Rectal smooth muscle tissue (tissue), 1 donor: ENCODE data around the gene ZNF598.
"Not testable (repeated sequence)": the region's sequence is repeated elsewhere in the genome, so short reads cannot be mapped to it uniquely, and the experiment has no call there.

Experiments used
- H3K27ac ChIP-seq: one replicate; pipeline ENCODE4 v1.7.0; 2013; ENCODE audit warnings: low read depth, low read length, inconsistent platforms
- H3K27me3 ChIP-seq: one replicate; pipeline ENCODE4 v1.7.0; 2013; ENCODE audit warnings: low read length; ENCODE audit not compliant: control insufficient read depth, insufficient read depth
- H3K36me3 ChIP-seq: one replicate; pipeline ENCODE4 v1.7.0; 2013; ENCODE audit warnings: low read length; ENCODE audit not compliant: control insufficient read depth, insufficient read depth
- H3K4me1 ChIP-seq: one replicate; pipeline ENCODE4 v1.7.0; 2013; ENCODE audit warnings: low read length; ENCODE audit not compliant: control insufficient read depth, insufficient read depth
- H3K4me3 ChIP-seq: one replicate; pipeline ENCODE4 v1.7.0; 2013; ENCODE audit warnings: low read length
- H3K9ac ChIP-seq: one replicate; pipeline ENCODE4 v1.7.0; 2013; ENCODE audit warnings: low read length

ZNF598 gene

GRCh38 chr16:2019518-2019920, 9.9 kb upstream of the ZNF598 start, which contains the start of gene NPW:
NPW (plus strand) TSS chr16:2019785.
- Histone ChIP-seq H3K27me3 (peaks cover 22% of the 10 kb centered on the region), H3K4me3 (no peak within 1 kb of the TSS), H3K9ac (no peak within 1 kb of the TSS), H3K36me3 (no peaks in the 10 kb centered on the region), H3K27ac (no peak within 1 kb of the TSS), H3K4me1 (peaks cover 6% of the 10 kb centered on the region)

GRCh38 chr16:2016407-2016922, 6.8 kb upstream of the ZNF598 start:
- Histone ChIP-seq H3K27ac (no peak overlapping the region), H3K4me3 (no peak overlapping the region), H3K36me3 (no peaks in the 10 kb centered on the region), H3K9ac (no peak overlapping the region), H3K27me3 (peaks cover 19% of the 10 kb centered on the region), H3K4me1 (no peaks in the 10 kb centered on the region)

GRCh38 chr16:2015947-2016208, 6.3 kb upstream of the ZNF598 start:
- no peak overlapping the region for H3K27ac ChIP-seq

GRCh38 chr16:2015117-2015946, 5.7 kb upstream of the ZNF598 start:
- Histone ChIP-seq H3K27me3 (peaks cover 14% of the 10 kb centered on the region), H3K27ac (no peak overlapping the region), H3K9ac (peak overlapping the region; percentile 16), H3K4me1 (peaks cover 3% of the 10 kb centered on the region), H3K4me3 (no peak overlapping the region), H3K36me3 (no peaks in the 10 kb centered on the region)

More at GRCh38 chr16:2015947-2016208, 6.3 kb upstream of the ZNF598 start:
- peak overlapping the region; percentile 16 for H3K9ac ChIP-seq
- no peaks in the 10 kb centered on the region for H3K4me1 ChIP-seq
- H3K36me3 ChIP-seq, result no peaks in the 10 kb centered on the region
- H3K27me3 ChIP-seq, result peaks cover 19% of the 10 kb centered on the region
- no peak overlapping the region for H3K4me3 ChIP-seq

GRCh38 chr16:2013527-2013926, 3.9 kb upstream of the ZNF598 start:
- Histone ChIP-seq H3K27ac (no peak overlapping the region), H3K27me3 (no peaks in the 10 kb centered on the region), H3K36me3 (no peaks in the 10 kb centered on the region), H3K4me3 (no peak overlapping the region), H3K4me1 (peaks cover 12% of the 10 kb centered on the region), H3K9ac (no peak overlapping the region)

- not testable (repeated sequence) for H3K27ac ChIP-seq, H3K4me3 ChIP-seq, H3K36me3 ChIP-seq, H3K27me3 ChIP-seq, H3K9ac ChIP-seq
- peaks cover 23% of the 10 kb centered on the region for H3K4me1 ChIP-seq
These were observed 2.1 kb upstream of the ZNF598 start for GRCh38 chr16:2011726-2012125.

GRCh38 chr16:2009164-2009711, 383 bp downstream of the ZNF598 start:
- Histone ChIP-seq H3K27ac (peak overlapping the region; percentile 70), H3K4me3 (peak overlapping the region; percentile 81), H3K36me3 (peaks cover 2% of the 10 kb centered on the region), H3K9ac (peak overlapping the region; percentile 75), H3K27me3 (no peaks in the 10 kb centered on the region), H3K4me1 (peaks cover 28% of the 10 kb centered on the region)

- H3K27ac ChIP-seq, result peak overlapping the region; percentile 70
- H3K4me3 ChIP-seq, result peak overlapping the region; percentile 81
- peaks cover 2% of the 10 kb centered on the region for H3K36me3 ChIP-seq
- no peaks in the 10 kb centered on the region for H3K27me3 ChIP-seq
- H3K9ac ChIP-seq, result peak overlapping the region; percentile 75
- peaks cover 32% of the 10 kb centered on the region for H3K4me1 ChIP-seq
These were observed 924 bp downstream of the ZNF598 start for GRCh38 chr16:2008631-2009163.

- Histone ChIP-seq H3K9ac (peak overlapping the region; percentile 19), H3K36me3 (peaks cover 7% of the 10 kb centered on the region), H3K27me3 (no peaks in the 10 kb centered on the region), H3K4me1 (peaks cover 32% of the 10 kb centered on the region), H3K27ac (no peak overlapping the region), H3K4me3 (peak overlapping the region; percentile 81)
These were observed 1.6 kb downstream of the ZNF598 start for GRCh38 chr16:2008009-2008526.

- Histone ChIP-seq H3K27ac (no peak overlapping the region), H3K27me3 (no peaks in the 10 kb centered on the region), H3K4me3 (peak overlapping the region; percentile 30), H3K9ac (peak overlapping the region; percentile 19), H3K36me3 (peaks cover 11% of the 10 kb centered on the region), H3K4me1 (peaks cover 32% of the 10 kb centered on the region)
These were observed 2.4 kb downstream of the ZNF598 start for GRCh38 chr16:2007081-2007836.

GRCh38 chr16:2006317-2006716, 3.3 kb downstream of the ZNF598 start:
- no peak overlapping the region for H3K27ac ChIP-seq
- peaks cover 32% of the 10 kb centered on the region for H3K4me1 ChIP-seq
- no peaks in the 10 kb centered on the region for H3K27me3 ChIP-seq
- peaks cover 19% of the 10 kb centered on the region for H3K36me3 ChIP-seq
- no peak overlapping the region for H3K4me3 ChIP-seq
- H3K9ac ChIP-seq, result no peak overlapping the region

GRCh38 chr16:2005646-2006045, 4.0 kb downstream of the ZNF598 start:
- H3K9ac ChIP-seq, result no peak overlapping the region

More at GRCh38 chr16:2005646-2006045, 4.0 kb downstream of the ZNF598 start:
- Histone ChIP-seq H3K4me1 (peaks cover 32% of the 10 kb centered on the region), H3K27me3 (no peaks in the 10 kb centered on the region), H3K4me3 (no peak overlapping the region), H3K36me3 (peaks cover 24% of the 10 kb centered on the region), H3K27ac (no peak overlapping the region)
